Endodermal cell (in vitro differentiated cells): ENCODE results near the gene KREMEN1. TPM values are rescaled to one million over a fixed set of nuclear protein-coding genes. Genes with fewer than 3 reads are reported as not detected.

Experiments
- DNase-seq: peaks from one replicate; pipeline ENCODE4 v3.0.0-alpha.2; 2017
- H3K27ac ChIP-seq: 2 replicates; pipeline ENCODE4 v1.5.1; 2013; ENCODE audit warnings: mild to moderate bottlenecking, low read depth, low read length, moderate library complexity
- H3K27me3 ChIP-seq: 2 replicates; pipeline ENCODE4 v1.6.1; 2013; ENCODE audit warnings: mild to moderate bottlenecking, low read length, moderate library complexity; ENCODE audit not compliant: insufficient read depth, control insufficient read depth, poor library complexity, severe bottlenecking
- H3K36me3 ChIP-seq: 2 replicates; pipeline ENCODE4 v1.7.0; 2013; ENCODE audit warnings: mild to moderate bottlenecking, low read length, moderate library complexity; ENCODE audit not compliant: control insufficient read depth, insufficient read depth
- H3K4me1 ChIP-seq: one replicate; pipeline ENCODE4 v1.7.0; 2013; ENCODE audit warnings: low read length; ENCODE audit not compliant: control insufficient read depth, insufficient read depth
- H3K4me3 ChIP-seq: 2 replicates; pipeline ENCODE4 v1.5.1; 2013; ENCODE audit warnings: mild to moderate bottlenecking, low read length, moderate library complexity
- H3K9ac ChIP-seq: 2 replicates; pipeline ENCODE4 v1.6.1; 2013; ENCODE audit warnings: mild to moderate bottlenecking, low read length, moderate library complexity; ENCODE audit not compliant: poor library complexity, severe bottlenecking; ENCODE audit errors: extremely low read depth
- H3K9me3 ChIP-seq: 2 replicates; pipeline ENCODE4 v1.6.1; 2013; ENCODE audit warnings: mild to moderate bottlenecking, low read length, moderate library complexity; ENCODE audit not compliant: control insufficient read depth
- H3K27ac Mint-ChIP-seq: 2 replicates; pipeline ENCODE4 v1.8.0; 2020; ENCODE audit warnings: mixed read lengths
- H3K27me3 Mint-ChIP-seq: 2 replicates; pipeline ENCODE4 v1.8.0; 2021; ENCODE audit warnings: mild to moderate bottlenecking, mixed read lengths; ENCODE audit not compliant: insufficient read depth
- H3K36me3 Mint-ChIP-seq: 2 replicates; pipeline ENCODE4 v1.8.0; 2020; ENCODE audit warnings: low read depth, mixed read lengths
- H3K4me1 Mint-ChIP-seq: 2 replicates; pipeline ENCODE4 v1.8.0; 2020; ENCODE audit warnings: mixed read lengths
- H3K4me3 Mint-ChIP-seq: 2 replicates; pipeline ENCODE4 v1.8.0; 2020; ENCODE audit warnings: mild to moderate bottlenecking, moderate library complexity, mixed read lengths
- H3K9me3 Mint-ChIP-seq: 2 replicates; pipeline ENCODE4 v1.8.0; 2020; ENCODE audit warnings: mild to moderate bottlenecking, mixed read lengths
- CTCF ChIP-seq: fragments of 200-600 bp; sonication (generic); conservative IDR thresholded peaks from 2 replicates; pipeline ENCODE4 v1.5.0; 2021; ENCODE audit warnings: antibody characterized with exemption, mild to moderate bottlenecking
- WGBS, 2 experiments: methylation state at CpG; one replicate each; pipeline versions ENCODE4 v1.1.5 to v1.1.7; 2013; ENCODE audit warnings: missing lambda C conversion rate in 2 of 2, mixed read lengths in 1 of 2; ENCODE audit not compliant: insufficient coverage in 1 of 2, insufficient read length in 1 of 2; 5-methylcytosine and 5-hydroxymethylcytosine counted together
- total RNA-seq, 2 donors: library from RNA; stranded (reverse); fragmentation: NEBNext Ultra II Directional in 1 of 2; extraction: Animal tissue kit (Norgen Biotek cat#: 25700) in 1 of 2; gene quantifications; 2 replicates in 1 of 2; 3 replicates in 1 of 2; pipeline ENCODE4 v1.2.1, GENCODE V29; 2021

Gene KREMEN1
- total RNA-seq, 2 donors from 2014 or later: 6.2 to 7.5 TPM

- Mint-ChIP-seq H3K27me3 (peaks cover 18% of the 10 kb centered on the region), H3K27ac (no peak overlapping the region), H3K36me3 (no peaks in the 10 kb centered on the region), H3K4me1 (no peaks in the 10 kb centered on the region), H3K4me3 (no peak overlapping the region), H3K9me3 (no peaks in the 10 kb centered on the region)
- Histone ChIP-seq H3K4me1 (no peaks in the 10 kb centered on the region), H3K36me3 (no peaks in the 10 kb centered on the region), H3K27ac (no peak overlapping the region), H3K9me3 (no peaks in the 10 kb centered on the region), H3K9ac (no peak overlapping the region), H3K27me3 (no peaks in the 10 kb centered on the region), H3K4me3 (no peak overlapping the region)
- peak; percentile 26 for DNase-seq
- no peak for TF ChIP-seq CTCF
- 83 to 85% methylated on average over 5 to 11 of the region's 11 CpGs for WGBS, 2 experiments
Measured at GRCh38 chr22:29165321-29166060, 92.7 kb downstream of the KREMEN1 start.

- H3K4me1 ChIP-seq: no peaks in the 10 kb centered on the region
- H3K27me3 ChIP-seq: no peaks in the 10 kb centered on the region
- H3K36me3 Mint-ChIP-seq: no peaks in the 10 kb centered on the region
- H3K9me3 Mint-ChIP-seq: no peaks in the 10 kb centered on the region
- DNase-seq: peak; percentile 24
- no peak overlapping the region for H3K27ac Mint-ChIP-seq
- peaks cover 14% of the 10 kb centered on the region for H3K27me3 Mint-ChIP-seq
- H3K36me3 ChIP-seq: no peaks in the 10 kb centered on the region
- no peak overlapping the region for H3K9ac ChIP-seq
- no peak overlapping the region for H3K4me3 Mint-ChIP-seq
- TF ChIP-seq CTCF: no peak
- H3K9me3 ChIP-seq: no peaks in the 10 kb centered on the region
- no peak overlapping the region for H3K27ac ChIP-seq
- H3K4me3 ChIP-seq: no peak overlapping the region
- H3K4me1 Mint-ChIP-seq: no peaks in the 10 kb centered on the region
- WGBS, 2 experiments: 94% methylated on average over 3 to 6 of the region's 6 CpGs
Measured at GRCh38 chr22:29166180-29166579, 93.3 kb downstream of the KREMEN1 start.

GRCh38 chr22:29167032-29167911 is 94.4 kb downstream of the KREMEN1 start:
- H3K9ac ChIP-seq: no peak overlapping the region
- no peaks in the 10 kb centered on the region for H3K9me3 ChIP-seq
- 91% methylated on average over 19 to 22 of the region's 22 CpGs for WGBS, 2 experiments
- DNase-seq: peak; percentile 30
- H3K27me3 ChIP-seq: no peaks in the 10 kb centered on the region
- Mint-ChIP-seq H3K27me3 (peaks cover 20% of the 10 kb centered on the region), H3K4me1 (no peaks in the 10 kb centered on the region), H3K9me3 (no peaks in the 10 kb centered on the region), H3K4me3 (no peak overlapping the region), H3K27ac (no peak overlapping the region), H3K36me3 (no peaks in the 10 kb centered on the region)
- H3K4me1 ChIP-seq: no peaks in the 10 kb centered on the region
- no peak for TF ChIP-seq CTCF
- H3K36me3 ChIP-seq: no peaks in the 10 kb centered on the region
- H3K27ac ChIP-seq: no peak overlapping the region
- no peak overlapping the region for H3K4me3 ChIP-seq
